HG03039 (cell line): ENCODE data around the gene BEX3.
A peak's percentile ranks its signal among the peaks of the same experiment; 100 is the strongest.
"Not testable (repeated sequence)": the region's sequence is repeated elsewhere in the genome, so short reads cannot be mapped to it uniquely, and the experiment has no call there.

ENCODE experiments used
- ATAC-seq: cut with Tn5 transposase; IDR thresholded peaks from one replicate; pipeline ENCODE4 v1.9.1; 2021; ENCODE audit warnings: mild to moderate bottlenecking, moderate library complexity; ENCODE audit not compliant: unreplicated experiment

The BEX3 gene

DNA sequence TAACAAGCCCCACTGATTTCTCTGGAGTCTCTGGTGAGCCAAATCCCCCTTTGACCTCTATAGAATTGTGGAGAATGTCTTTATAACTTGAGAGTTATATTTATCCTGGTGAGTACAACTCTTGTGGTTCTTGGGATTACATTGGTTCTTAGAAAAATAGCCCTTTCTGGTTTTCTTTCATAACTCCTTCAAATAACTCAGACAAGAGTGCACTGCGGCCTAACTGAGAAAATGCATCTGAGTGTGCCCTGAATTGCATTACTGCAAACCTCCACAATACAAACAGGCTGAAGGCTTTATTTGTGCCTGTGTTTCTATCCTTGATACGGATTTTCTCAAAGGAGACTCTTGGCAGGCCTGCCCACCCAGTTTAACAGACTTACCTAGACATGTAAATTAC is 2.7 kb downstream of the BEX3 start:
- ATAC-seq, result no peak

DNA sequence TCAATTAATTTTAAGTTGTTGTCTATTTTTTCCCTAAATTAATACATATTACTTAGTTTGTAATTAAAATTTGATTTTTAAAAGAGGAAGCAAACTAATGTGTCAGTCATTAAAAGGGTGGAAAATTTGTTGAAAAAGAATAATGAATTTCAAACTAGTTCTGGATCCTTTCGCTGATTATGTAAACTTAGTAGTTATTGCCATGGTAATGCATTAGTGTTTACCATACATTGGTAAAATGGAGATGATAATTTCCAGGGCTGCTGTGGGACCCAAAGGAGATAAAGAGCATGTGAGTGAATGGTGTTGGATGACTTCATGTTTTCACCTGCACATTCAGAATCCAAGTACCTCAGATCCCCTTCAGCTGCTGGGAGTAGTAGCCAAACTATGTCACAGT is 6.5 kb downstream of the BEX3 start:
- ATAC-seq, result no peak

DNA sequence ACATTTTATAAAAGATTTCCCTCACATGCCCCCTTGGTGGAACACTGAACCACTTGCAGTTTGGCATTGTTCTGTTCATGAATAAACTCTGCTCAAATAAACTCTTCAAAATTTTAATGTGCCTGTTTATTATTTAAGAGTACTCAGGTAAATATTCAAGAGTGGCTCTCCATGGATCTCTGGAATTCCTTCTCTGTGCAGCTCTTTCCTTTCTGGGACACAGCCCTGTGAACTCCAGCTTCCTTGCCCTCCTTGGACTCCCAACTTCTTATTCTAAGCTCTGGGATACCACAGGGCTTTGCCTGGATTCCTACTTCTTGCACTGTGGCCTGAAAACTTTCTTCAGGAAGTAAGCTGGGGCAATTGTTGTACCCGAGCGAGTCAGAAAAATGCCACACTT is 8.3 kb downstream of the BEX3 start:
- no peak for ATAC-seq

GRCh38 chrX:103385283-103385830 is 9.0 kb downstream of the BEX3 start:
- not testable (repeated sequence) for ATAC-seq

- no peak for ATAC-seq
Measured at GRCh38 chrX:103386332-103386731, 10.0 kb downstream of the BEX3 start.

- ATAC-seq, result no peak
Measured at GRCh38 chrX:103393487-103393886, 17.1 kb downstream of the BEX3 start.

GRCh38 chrX:103396186-103396585 is 19.8 kb downstream of the BEX3 start:
- no peak for ATAC-seq

- ATAC-seq, result no peak
Measured at GRCh38 chrX:103396660-103397059, 20.3 kb downstream of the BEX3 start.

DNA sequence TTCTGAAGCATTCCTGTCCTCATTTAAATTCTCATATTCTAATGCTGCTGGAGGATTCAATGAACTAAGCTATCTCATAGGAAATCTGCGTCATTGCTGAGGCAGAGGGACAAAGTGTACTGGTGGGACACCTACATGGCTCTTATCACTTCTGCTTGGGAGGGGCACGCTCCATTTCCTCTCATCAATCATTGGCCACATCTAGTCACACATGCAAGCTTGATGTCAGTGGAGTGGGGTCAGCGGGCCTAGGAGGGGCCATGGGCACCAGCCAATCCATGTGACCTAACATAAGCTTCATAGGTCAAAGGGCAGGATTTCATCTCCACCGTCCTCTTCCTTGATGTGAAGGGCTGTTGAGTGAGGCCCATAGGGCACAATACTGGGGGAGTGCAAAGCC is 21.4 kb downstream of the BEX3 start:
- ATAC-seq, result no peak

DNA sequence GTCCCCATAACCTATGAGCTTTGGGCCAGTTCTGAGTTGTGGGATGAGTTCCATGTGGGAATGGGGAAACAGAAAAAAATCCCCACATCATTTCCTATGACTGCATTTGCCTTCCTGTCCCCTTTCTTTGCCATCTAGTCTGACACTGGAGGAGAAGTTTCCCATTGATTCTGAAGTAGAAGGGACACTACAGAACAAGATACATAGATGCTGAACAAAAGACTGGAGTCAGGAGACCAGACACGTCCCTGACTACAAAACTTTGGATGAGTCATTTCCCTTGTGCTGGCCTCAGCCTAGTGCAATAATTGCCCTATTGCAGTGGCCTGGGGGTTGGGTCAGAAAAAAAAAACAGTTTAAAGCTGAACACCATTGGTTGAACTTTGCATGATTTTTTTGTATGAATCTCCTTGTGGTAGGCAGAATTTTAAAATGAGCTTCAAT is 22.1 kb downstream of the BEX3 start:
- no peak for ATAC-seq

- ATAC-seq, result no peak
Measured at GRCh38 chrX:103399744-103400143, 23.4 kb downstream of the BEX3 start.

- ATAC-seq, result no peak
Measured at GRCh38 chrX:103400931-103401330, 24.6 kb downstream of the BEX3 start.

GRCh38 chrX:103404231-103405008 is 28.1 kb downstream of the BEX3 start:
- ATAC-seq, result peak; percentile 98

DNA sequence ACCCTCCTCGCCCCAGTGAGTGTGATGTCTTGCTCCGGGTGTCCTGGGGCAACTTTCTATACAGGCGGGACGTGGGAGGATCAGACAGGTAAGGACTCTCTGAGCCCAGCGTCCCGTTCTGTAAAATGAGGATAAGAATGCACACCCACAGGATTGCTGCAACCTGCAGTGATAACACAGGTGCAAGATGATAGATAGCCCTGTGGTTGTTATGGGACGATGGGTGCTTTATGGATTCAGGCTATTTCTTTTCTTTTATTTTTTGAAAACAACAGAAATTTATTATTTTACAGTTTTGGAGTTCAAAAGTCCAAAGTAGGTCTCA is 28.6 kb downstream of the BEX3 start:
- ATAC-seq, result no peak

DNA sequence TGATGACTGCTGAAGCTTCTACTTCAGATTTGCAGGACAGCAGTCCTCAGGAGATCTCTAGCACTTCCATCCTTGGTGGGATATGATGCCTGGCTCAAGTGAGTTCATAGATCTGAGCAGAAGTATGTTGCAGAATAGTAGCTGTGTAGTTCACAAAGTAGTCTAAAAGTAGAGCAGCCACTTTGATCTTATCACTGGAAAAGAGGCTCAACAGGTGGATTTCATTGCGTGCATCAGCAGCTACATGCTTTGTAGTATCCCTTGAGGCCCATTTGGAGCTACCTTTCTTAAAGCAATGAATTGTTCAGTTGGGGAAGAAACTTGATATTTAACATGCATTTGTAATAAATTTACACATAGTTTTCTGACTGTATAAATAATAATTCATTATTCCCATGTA is 29.9 kb downstream of the BEX3 start:
- no peak for ATAC-seq

- ATAC-seq, result no peak
Measured at GRCh38 chrX:103407776-103408175, 31.4 kb downstream of the BEX3 start.

DNA sequence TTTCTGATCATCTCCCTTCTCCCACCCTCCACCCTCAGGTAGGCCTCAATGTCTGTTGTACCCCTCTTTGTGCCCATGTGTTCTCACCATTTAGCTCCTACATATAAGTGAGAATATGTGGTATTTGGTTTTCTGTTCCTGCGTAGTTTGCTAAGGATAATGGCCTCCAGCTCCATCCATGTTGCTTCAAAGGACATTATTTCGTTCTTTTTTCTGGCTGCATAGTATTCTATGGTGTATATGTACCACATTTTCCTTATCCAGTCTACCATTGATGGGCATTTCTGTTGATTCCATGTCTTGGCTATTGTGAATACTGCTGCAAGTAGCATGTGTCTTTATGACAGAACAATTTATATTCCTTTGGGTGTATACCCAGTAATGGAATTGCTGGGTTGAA is 35.4 kb downstream of the BEX3 start:
- not testable (repeated sequence) for ATAC-seq

GRCh38 chrX:103413705-103414387 is 37.5 kb downstream of the BEX3 start:
- no peak for ATAC-seq

DNA sequence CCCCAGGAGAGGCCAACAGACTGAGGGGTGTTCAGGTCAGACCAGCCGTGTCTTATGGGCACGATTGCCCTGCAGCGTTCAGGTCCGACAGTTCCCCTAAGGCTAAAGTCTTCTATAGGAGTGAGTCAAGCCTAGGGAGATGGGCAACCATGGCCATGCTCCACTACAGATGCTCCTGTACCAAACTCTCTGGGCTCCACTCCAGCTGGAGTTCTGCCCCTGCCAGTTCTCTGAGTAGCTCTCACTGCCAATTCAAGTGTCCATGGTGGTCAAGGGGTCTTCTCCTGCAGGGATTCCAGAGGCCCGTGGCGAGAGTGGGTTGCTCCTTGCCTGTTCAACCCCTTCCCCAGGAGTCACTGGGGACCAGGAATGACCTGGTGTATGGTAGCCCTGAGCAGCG is 38.2 kb downstream of the BEX3 start:
- ATAC-seq, result no peak

DNA sequence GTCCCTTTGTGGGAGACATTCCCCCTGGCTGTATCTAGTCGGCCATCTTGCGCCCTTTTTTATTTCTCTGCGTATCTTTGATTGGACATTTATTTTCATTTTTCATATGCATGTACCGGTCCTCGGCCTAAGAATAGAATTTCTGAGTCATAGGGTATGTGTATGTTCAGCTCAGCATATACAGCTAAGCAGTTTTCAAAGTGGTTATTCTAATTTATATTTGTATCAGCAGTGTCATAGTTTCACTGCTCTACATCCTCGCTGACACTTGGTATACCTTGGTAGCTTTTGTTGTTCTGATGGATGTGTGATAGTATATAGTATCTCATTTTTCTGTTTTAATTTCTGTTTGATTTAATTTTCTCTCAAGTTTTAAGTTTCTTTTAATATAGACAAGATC is 38.7 kb downstream of the BEX3 start:
- no peak for ATAC-seq

- no peak for ATAC-seq
Measured at GRCh38 chrX:103415528-103415927, 39.2 kb downstream of the BEX3 start.

DNA sequence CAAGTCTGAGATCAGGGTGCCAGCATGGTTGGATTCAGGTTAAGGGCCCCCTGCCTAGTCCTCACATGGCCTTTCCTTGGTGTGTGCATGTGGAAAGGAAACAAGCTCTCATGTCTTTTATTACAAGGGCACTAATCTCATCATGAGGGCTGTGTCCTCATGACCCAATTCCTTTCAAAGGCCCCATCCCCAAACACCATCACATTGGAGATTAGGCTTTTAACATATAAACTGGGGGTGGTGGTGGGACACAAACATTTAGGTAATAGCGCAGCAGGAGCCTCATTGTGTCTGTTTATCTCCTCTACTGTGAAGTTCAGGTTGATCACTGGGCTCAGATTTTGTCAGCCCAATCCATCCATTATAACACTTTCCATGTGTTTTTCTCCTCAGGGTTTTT is 41.0 kb downstream of the BEX3 start:
- no peak for ATAC-seq
